ENCODE results near the gene GLYATL1.
A peak's percentile ranks its signal among the peaks of the same experiment; 100 is the strongest.

Gene GLYATL1

DNA sequence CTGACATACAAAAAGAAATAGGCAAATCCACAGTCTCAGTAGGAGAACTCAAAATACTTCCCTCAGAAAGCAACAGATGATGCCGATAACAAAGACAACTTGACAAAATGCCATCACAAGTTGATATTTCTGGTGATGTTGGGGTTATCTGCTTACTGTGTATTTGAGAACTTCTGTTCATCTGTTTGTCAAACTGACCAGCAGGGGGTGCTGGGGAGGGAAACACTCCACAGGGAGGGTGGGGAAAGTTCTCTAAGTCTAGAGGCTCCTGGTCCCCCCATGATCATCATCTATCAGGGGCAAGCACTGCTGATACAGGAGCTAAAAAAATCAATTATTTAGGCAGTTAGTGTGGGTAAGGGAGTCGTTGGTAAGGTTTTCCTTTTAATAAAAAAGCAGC, 19.2 kb downstream of the GLYATL1 start:
- Histone ChIP-seq H3K27me3 (ENCODE audit: control insufficient read depth, insufficient read depth, low read length) (no peaks in the 10 kb centered on the region), H3K4me1 (ENCODE audit: control insufficient read depth, low read depth, low read length) (peaks cover 16% of the 10 kb centered on the region), H3K9ac (ENCODE audit: low read length) (no peak overlapping the region), H3K4me3 (ENCODE audit: low read length) (no peak overlapping the region), H3K27ac (ENCODE audit: low read length) (no peak overlapping the region), H3K9me3 (ENCODE audit: control insufficient read depth, low read depth, low read length) (no peaks in the 10 kb centered on the region), H3K36me3 (ENCODE audit: control insufficient read depth, low read depth, low read length) (no peaks in the 10 kb centered on the region)

DNA sequence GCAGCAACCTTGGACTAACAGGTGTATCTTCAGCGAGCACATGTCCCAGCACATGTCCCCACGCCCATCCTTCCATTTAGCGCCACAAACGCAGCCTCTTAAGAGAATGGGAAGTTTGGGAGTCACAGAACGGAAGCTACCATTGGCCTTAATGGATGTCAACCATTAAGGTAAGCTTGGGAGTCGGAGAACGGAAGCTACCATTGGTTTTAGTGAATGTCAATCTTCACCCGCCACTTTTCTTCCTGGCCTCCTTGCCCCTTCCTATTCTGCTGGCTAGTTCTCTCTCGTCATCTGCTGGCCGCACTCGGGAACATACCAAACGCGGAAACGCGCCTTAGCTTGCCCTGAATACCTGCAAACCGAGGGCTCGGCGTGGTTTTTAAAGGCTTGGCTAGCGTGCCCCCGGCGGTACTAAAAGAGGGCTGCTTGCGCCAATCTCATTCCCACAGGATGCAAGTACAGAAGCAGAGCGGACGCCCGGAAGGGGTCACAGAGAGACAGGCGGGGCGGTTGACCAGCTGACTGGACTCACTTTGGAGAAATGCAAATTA, 24.3 kb downstream of the GLYATL1 start:
- no peaks in the 10 kb centered on the region for H3K4me1 ChIP-seq (ENCODE audit: control insufficient read depth, low read depth, low read length)
- H3K27ac ChIP-seq (ENCODE audit: low read length), result no peak overlapping the region
- H3K36me3 ChIP-seq (ENCODE audit: control insufficient read depth, low read depth, low read length), result no peaks in the 10 kb centered on the region
- H3K9ac ChIP-seq (ENCODE audit: low read length), result no peak overlapping the region
- no peaks in the 10 kb centered on the region for H3K27me3 ChIP-seq (ENCODE audit: control insufficient read depth, insufficient read depth, low read length)
- peak overlapping the region; percentile 34 for H3K4me3 ChIP-seq (ENCODE audit: low read length)
- no peaks in the 10 kb centered on the region for H3K9me3 ChIP-seq (ENCODE audit: control insufficient read depth, low read depth, low read length)

- Histone ChIP-seq H3K4me1 (ENCODE audit: control insufficient read depth, low read depth, low read length) (no peaks in the 10 kb centered on the region), H3K4me3 (ENCODE audit: low read length) (no peak overlapping the region), H3K9ac (ENCODE audit: low read length) (no peak overlapping the region), H3K9me3 (ENCODE audit: control insufficient read depth, low read depth, low read length) (no peaks in the 10 kb centered on the region), H3K36me3 (ENCODE audit: control insufficient read depth, low read depth, low read length) (no peaks in the 10 kb centered on the region), H3K27me3 (ENCODE audit: control insufficient read depth, insufficient read depth, low read length) (no peaks in the 10 kb centered on the region), H3K27ac (ENCODE audit: low read length) (no peak overlapping the region)
Observed at GRCh38 chr11:58965246-58965985, 26.1 kb downstream of the GLYATL1 start.

DNA sequence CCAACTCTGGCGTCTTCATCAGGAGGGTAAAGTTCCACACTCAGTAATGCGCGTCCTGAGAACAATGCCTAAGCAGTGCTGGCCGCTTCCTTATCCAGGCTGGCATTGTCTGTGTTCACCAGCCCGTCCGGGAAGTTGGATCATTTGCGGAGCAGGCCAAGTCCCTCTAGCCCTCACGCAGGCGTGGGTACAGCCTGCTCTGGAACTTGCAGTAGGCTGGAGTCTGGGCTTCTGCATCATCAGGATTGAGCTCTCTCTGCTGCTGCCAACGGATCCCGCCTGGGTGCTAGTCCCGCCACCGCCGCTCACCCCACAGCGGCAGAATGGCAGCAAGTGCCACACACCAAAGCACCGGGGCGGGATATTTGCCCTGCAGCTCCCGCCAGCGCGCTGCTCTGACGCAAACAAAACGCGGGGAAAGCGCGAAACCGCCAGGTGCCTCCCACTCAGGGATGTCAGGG, 29.0 kb downstream of the GLYATL1 start:
- Histone ChIP-seq H3K9me3 (ENCODE audit: control insufficient read depth, low read depth, low read length) (no peaks in the 10 kb centered on the region), H3K4me3 (ENCODE audit: low read length) (no peak overlapping the region), H3K4me1 (ENCODE audit: control insufficient read depth, low read depth, low read length) (no peaks in the 10 kb centered on the region), H3K27ac (ENCODE audit: low read length) (no peak overlapping the region), H3K36me3 (ENCODE audit: control insufficient read depth, low read depth, low read length) (no peaks in the 10 kb centered on the region), H3K9ac (ENCODE audit: low read length) (no peak overlapping the region), H3K27me3 (ENCODE audit: control insufficient read depth, insufficient read depth, low read length) (no peaks in the 10 kb centered on the region)

DNA sequence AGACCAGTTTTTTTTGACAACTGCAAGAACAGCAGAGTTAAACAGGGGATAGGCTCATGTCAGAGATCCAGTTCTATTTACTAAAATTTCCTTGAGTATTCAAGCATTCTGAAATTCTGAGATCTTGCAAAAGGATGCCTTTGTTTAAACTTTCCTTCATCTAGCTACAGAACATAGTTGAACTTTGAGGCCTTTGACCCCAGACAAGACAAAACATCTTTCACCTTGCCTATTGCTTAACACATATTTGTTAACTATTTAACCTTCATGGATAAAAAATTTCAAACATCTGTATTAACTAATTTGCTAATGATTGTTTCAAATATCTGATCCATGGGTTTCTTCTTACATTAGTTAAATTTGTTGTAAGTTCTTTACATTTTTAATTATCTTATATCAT, 38.2 kb downstream of the GLYATL1 start:
- no peak overlapping the region for H3K27ac ChIP-seq (ENCODE audit: low read length)
- no peaks in the 10 kb centered on the region for H3K36me3 ChIP-seq (ENCODE audit: control insufficient read depth, low read depth, low read length)
- H3K27me3 ChIP-seq (ENCODE audit: control insufficient read depth, insufficient read depth, low read length), result no peaks in the 10 kb centered on the region
- no peak overlapping the region for H3K4me3 ChIP-seq (ENCODE audit: low read length)
- no peak overlapping the region for H3K9ac ChIP-seq (ENCODE audit: low read length)
- no peaks in the 10 kb centered on the region for H3K9me3 ChIP-seq (ENCODE audit: control insufficient read depth, low read depth, low read length)
- no peaks in the 10 kb centered on the region for H3K4me1 ChIP-seq (ENCODE audit: control insufficient read depth, low read depth, low read length)

DNA sequence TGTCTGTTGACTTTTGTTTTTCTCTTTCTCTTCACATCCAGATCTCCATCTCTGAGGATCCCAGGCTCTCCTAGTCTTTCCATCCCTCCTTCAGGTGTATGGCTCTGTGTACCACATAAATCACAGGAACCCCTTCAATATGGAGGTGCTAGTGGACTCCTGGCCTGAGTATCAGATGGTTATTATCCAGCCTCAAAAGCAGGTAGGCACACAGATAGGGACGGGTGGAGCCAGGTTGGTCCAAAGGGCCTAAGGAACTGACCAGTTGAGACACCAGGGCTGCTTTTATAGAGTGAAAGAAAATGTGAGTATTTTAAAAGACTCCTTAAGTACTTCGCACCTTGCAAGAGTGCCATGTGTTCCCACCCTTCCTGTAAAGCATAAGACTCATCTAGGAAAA, 39.9 kb downstream of the GLYATL1 start:
- no peaks in the 10 kb centered on the region for H3K36me3 ChIP-seq (ENCODE audit: control insufficient read depth, low read depth, low read length)
- H3K4me1 ChIP-seq (ENCODE audit: control insufficient read depth, low read depth, low read length), result no peaks in the 10 kb centered on the region
- no peak overlapping the region for H3K27ac ChIP-seq (ENCODE audit: low read length)
- no peaks in the 10 kb centered on the region for H3K9me3 ChIP-seq (ENCODE audit: control insufficient read depth, low read depth, low read length)
- H3K9ac ChIP-seq (ENCODE audit: low read length), result no peak overlapping the region
- H3K4me3 ChIP-seq (ENCODE audit: low read length), result no peak overlapping the region
- H3K27me3 ChIP-seq (ENCODE audit: control insufficient read depth, insufficient read depth, low read length), result no peaks in the 10 kb centered on the region

DNA sequence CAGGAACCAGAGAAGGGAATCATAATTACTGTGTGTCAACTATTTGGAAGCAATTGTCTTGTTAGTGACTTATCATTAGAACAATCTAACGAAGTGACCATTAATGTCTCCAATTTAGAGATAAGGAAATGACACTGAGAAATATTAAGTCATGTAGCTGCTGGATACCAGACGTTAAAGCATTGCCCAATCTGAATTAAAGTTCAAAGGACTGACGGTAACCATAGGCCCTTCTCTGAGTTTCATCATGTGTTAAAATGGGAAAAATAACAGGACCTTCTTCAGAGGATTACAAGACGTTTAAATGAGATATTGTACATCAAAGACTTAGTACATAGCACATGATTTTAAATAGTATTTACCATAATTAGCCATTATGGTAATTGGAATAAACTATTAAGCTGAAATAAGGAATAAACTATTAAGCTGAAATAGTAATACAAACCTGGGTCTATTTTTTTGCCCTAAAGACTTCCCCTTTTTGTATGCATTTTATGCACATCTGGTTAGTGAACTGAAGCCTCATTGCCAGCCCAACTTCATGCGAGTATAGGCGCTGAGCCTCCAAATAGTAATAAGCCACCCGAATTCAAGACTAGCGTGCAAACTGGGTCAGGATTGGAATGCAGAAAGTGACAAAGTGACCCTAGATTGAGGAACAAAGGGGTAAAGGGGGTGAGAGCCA, 41.0 kb downstream of the GLYATL1 start:
- no peaks in the 10 kb centered on the region for H3K27me3 ChIP-seq (ENCODE audit: control insufficient read depth, insufficient read depth, low read length)
- H3K36me3 ChIP-seq (ENCODE audit: control insufficient read depth, low read depth, low read length), result no peaks in the 10 kb centered on the region
- no peak overlapping the region for H3K27ac ChIP-seq (ENCODE audit: low read length)
- H3K9ac ChIP-seq (ENCODE audit: low read length), result no peak overlapping the region
- no peaks in the 10 kb centered on the region for H3K9me3 ChIP-seq (ENCODE audit: control insufficient read depth, low read depth, low read length)
- H3K4me3 ChIP-seq (ENCODE audit: low read length), result no peak overlapping the region
- H3K4me1 ChIP-seq (ENCODE audit: control insufficient read depth, low read depth, low read length), result no peaks in the 10 kb centered on the region

DNA sequence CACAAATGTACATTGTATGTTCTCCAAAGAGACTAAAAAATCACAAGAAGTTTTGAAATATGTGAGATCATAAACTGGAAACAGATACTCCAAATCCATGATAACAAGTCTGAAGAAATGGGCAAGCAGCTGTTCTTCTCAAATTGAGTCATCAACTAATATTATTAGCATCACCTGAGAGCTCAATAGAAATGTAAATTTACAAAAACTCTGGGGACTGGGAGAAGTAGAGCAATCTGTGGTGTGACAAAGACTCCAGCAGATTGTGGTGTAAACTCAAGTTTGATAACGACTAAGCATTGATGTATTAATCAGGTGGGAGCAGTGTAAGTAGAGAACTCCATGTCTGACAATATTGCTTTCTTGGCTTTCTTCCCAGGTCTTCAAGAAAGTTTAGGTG, 53.2 kb downstream of the GLYATL1 start:
- Histone ChIP-seq H3K4me3 (ENCODE audit: low read length) (no peak overlapping the region), H3K27me3 (ENCODE audit: control insufficient read depth, insufficient read depth, low read length) (no peaks in the 10 kb centered on the region)

GRCh38 chr11:58994171-58994570, 54.9 kb downstream of the GLYATL1 start:
- H3K27ac ChIP-seq (ENCODE audit: low read length), result no peak overlapping the region
- H3K4me3 ChIP-seq (ENCODE audit: low read length), result no peak overlapping the region
- no peaks in the 10 kb centered on the region for H3K4me1 ChIP-seq (ENCODE audit: control insufficient read depth, low read depth, low read length)
- no peaks in the 10 kb centered on the region for H3K9me3 ChIP-seq (ENCODE audit: control insufficient read depth, low read depth, low read length)
- no peaks in the 10 kb centered on the region for H3K27me3 ChIP-seq (ENCODE audit: control insufficient read depth, insufficient read depth, low read length)
- H3K36me3 ChIP-seq (ENCODE audit: control insufficient read depth, low read depth, low read length), result no peaks in the 10 kb centered on the region
- no peak overlapping the region for H3K9ac ChIP-seq (ENCODE audit: low read length)

More for the DNA sequence above, 53.2 kb downstream of the GLYATL1 start:
- H3K9me3 ChIP-seq (ENCODE audit: control insufficient read depth, low read depth, low read length), result no peaks in the 10 kb centered on the region
- no peaks in the 10 kb centered on the region for H3K36me3 ChIP-seq (ENCODE audit: control insufficient read depth, low read depth, low read length)
- H3K9ac ChIP-seq (ENCODE audit: low read length), result no peak overlapping the region
- H3K27ac ChIP-seq (ENCODE audit: low read length), result no peak overlapping the region
- H3K4me1 ChIP-seq (ENCODE audit: control insufficient read depth, low read depth, low read length), result no peaks in the 10 kb centered on the region

DNA sequence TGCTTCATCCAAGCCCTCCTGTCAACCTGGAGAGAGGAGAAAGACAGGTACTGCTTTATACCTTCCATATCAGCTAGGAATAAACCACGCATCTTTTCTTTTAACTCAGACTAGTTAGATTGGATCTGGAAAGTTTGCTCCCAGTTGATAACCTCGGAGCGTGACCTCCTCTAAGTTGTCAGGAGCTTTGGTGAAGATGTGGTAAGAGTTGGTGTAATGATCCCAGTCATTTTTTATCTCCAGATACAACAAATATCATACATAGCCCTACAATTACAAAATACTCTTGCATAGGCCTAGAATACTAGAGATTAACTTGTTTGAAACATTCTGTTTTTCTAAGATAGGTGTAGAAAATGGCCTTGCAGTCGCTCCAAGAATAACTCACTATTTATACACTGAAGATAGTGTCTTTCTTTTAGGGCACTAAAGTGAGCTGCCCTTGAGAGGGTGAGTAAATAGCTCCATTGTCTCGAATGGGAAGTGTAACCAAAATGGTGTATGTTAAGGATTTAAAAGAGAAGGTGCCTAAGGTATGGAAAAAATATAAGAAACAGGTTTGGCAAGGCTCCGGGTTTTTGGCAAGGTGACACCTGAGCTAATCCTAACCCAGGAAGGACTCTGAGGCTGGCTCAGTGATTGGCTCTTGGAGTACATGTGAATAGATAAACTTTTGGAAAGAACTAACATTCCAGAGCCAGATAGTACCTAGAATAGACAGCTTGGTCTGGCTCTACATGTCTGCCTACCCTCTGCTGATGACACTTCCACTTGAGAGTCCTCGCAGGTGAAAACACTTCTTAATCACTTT, 59.4 kb downstream of the GLYATL1 start:
- no peaks in the 10 kb centered on the region for H3K36me3 ChIP-seq (ENCODE audit: control insufficient read depth, low read depth, low read length)
- no peak overlapping the region for H3K9ac ChIP-seq (ENCODE audit: low read length)
- H3K4me3 ChIP-seq (ENCODE audit: low read length), result no peak overlapping the region
- no peak overlapping the region for H3K27ac ChIP-seq (ENCODE audit: low read length)
- H3K9me3 ChIP-seq (ENCODE audit: control insufficient read depth, low read depth, low read length), result no peaks in the 10 kb centered on the region
- no peaks in the 10 kb centered on the region for H3K27me3 ChIP-seq (ENCODE audit: control insufficient read depth, insufficient read depth, low read length)
- no peaks in the 10 kb centered on the region for H3K4me1 ChIP-seq (ENCODE audit: control insufficient read depth, low read depth, low read length)

- Histone ChIP-seq H3K4me1 (ENCODE audit: control insufficient read depth, low read depth, low read length) (no peaks in the 10 kb centered on the region), H3K27ac (ENCODE audit: low read length) (no peak overlapping the region), H3K4me3 (ENCODE audit: low read length) (no peak overlapping the region), H3K36me3 (ENCODE audit: control insufficient read depth, low read depth, low read length) (no peaks in the 10 kb centered on the region), H3K9me3 (ENCODE audit: control insufficient read depth, low read depth, low read length) (no peaks in the 10 kb centered on the region), H3K9ac (ENCODE audit: low read length) (no peak overlapping the region), H3K27me3 (ENCODE audit: control insufficient read depth, insufficient read depth, low read length) (no peaks in the 10 kb centered on the region)
Observed at GRCh38 chr11:58999291-58999680, 60.0 kb downstream of the GLYATL1 start.
